Measurements from ENCODE around the gene GPC2.

GRCh38 chr7:100171087-100171681 is 6.0 kb downstream of the GPC2 start:
- TF ChIP-seq POLR2AphosphoS5 (IDR thresholded peaks at IDR 0.05; ENCODE audit: low read depth, low read length) (no peak), POLR2A (IDR thresholded peaks at IDR 0.05; ENCODE audit: low read depth, low read length) (no peak), TAF1 (IDR thresholded peaks at IDR 0.05; ENCODE audit: low read depth, low read length) (no peak), POU2F2 (IDR thresholded peaks at IDR 0.05; ENCODE audit: low read depth, low read length) (no peak), SPI1 (IDR thresholded peaks at IDR 0.05; ENCODE audit: low read depth, low read length) (no peak), PAX5 (IDR thresholded peaks at IDR 0.05; ENCODE audit: insufficient read depth, low read length, severe bottlenecking) (no peak)
